PC-9 (cell line): ENCODE data around the gene MMP12. TPM values are rescaled to one million over a fixed set of nuclear protein-coding genes. Genes with fewer than 3 reads are reported as not detected.
A peak's percentile ranks its signal among the peaks of the same experiment; 100 is the strongest.

Experiments
- BruUV-seq: library from RNA; stranded (reverse); fragments of 400-500 nt; replicated peaks from 2 replicates; lab custom pipeline; 2021; lab: Mats Ljungman, UMichigan
- CTCF ChIA-PET: fragments of 300-600 bp; sonication (Branson Sonifier 250); formaldehyde crosslinking; loops from one replicate; lab custom pipeline; 2022; ENCODE audit warnings: antibody characterized with exemption; lab: Charles Lee
- POLR2A ChIA-PET: fragments of 300-600 bp; sonication (Branson Sonifier 250); formaldehyde crosslinking; loops from one replicate; lab custom pipeline; 2022; ENCODE audit warnings: antibody characterized with exemption; ENCODE audit not compliant: unreplicated experiment; lab: Charles Lee
- DNase-seq, 2 experiments: peaks; one replicate each; pipeline versions ENCODE4 v3.0.0 to v3.0.0-alpha.2; 2015 to 2022; ENCODE audit warnings: mixed read lengths in 1 of 2
- H2AFZ ChIP-seq: fragments of 200-600 bp; sonication (generic); 2 replicates; pipeline ENCODE4 v1.8.1; 2017; ENCODE audit warnings: antibody characterized with exemption
- H3F3A ChIP-seq: fragments of 200-600 bp; sonication (generic); 2 replicates; pipeline ENCODE4 v1.8.1; 2017; ENCODE audit warnings: antibody characterized with exemption, mild to moderate bottlenecking, low read depth; ENCODE audit not compliant: insufficient read depth
- H3K27ac ChIP-seq: fragments of 200-600 bp; sonication (generic); 2 replicates; pipeline ENCODE4 v1.6.1; 2016; ENCODE audit warnings: mixed run types
- H3K27me3 ChIP-seq: fragments of 200-600 bp; sonication (generic); 2 replicates; pipeline ENCODE4 v1.6.1; 2016; ENCODE audit warnings: low read depth, mixed run types; ENCODE audit not compliant: insufficient read depth
- H3K36me3 ChIP-seq: fragments of 200-600 bp; sonication (generic); 2 replicates; pipeline ENCODE4 v1.6.1; 2016; ENCODE audit warnings: low read depth, mixed run types
- H3K4me1 ChIP-seq: fragments of 200-600 bp; sonication (generic); replicated peaks from 2 replicates; pipeline ENCODE4 v1.6.1; 2016; ENCODE audit warnings: mixed run types; ENCODE audit not compliant: insufficient read depth
- H3K4me2 ChIP-seq: fragments of 200-600 bp; sonication (generic); 2 replicates; pipeline ENCODE4 v1.6.1; 2017; ENCODE audit warnings: mixed run types
- H3K4me3 ChIP-seq: fragments of 200-600 bp; sonication (generic); 2 replicates; pipeline ENCODE4 v1.6.1; 2016; ENCODE audit warnings: mixed run types
- H3K79me2 ChIP-seq: fragments of 200-600 bp; sonication (generic); 2 replicates; pipeline ENCODE4 v1.6.1; 2017; ENCODE audit warnings: low read depth, mixed run types
- H3K9me2 ChIP-seq: fragments of 200-600 bp; sonication (generic); 2 replicates; pipeline ENCODE4 v1.8.1; 2017; ENCODE audit warnings: mild to moderate bottlenecking; ENCODE audit not compliant: insufficient read depth
- H3K9me3 ChIP-seq: fragments of 200-600 bp; sonication (generic); 2 replicates; pipeline ENCODE4 v1.8.1; 2016; ENCODE audit warnings: low read depth; ENCODE audit not compliant: insufficient read depth
- H4K20me1 ChIP-seq: fragments of 200-600 bp; sonication (generic); 2 replicates; pipeline ENCODE4 v1.8.1; 2017; ENCODE audit not compliant: insufficient read depth
- EZH2 ChIP-seq: fragments of 200-600 bp; sonication (generic); IDR thresholded peaks from 2 replicates; pipeline ENCODE4 v1.8.0; 2017; ENCODE audit warnings: antibody characterized with exemption, low read depth
- intact Hi-C: fragments of 100-400 bp; cut with micrococcal nuclease; formaldehyde crosslinking; loops from one replicate; pipeline ENCODE4 v1.10.0; 2022; ENCODE audit not compliant: unreplicated experiment
- total RNA-seq: library from RNA; stranded (reverse); gene quantifications from 2 replicates; pipeline ENCODE4 v1.2.3, GENCODE V29; 2021
- TF ChIP-seq, protein P1 (sequence below): fragments of 200-600 bp; sonication (generic); conservative IDR thresholded peaks from 2 replicates; pipeline ENCODE4 v1.6.1; 2017; ENCODE audit warnings: mixed run types, antibody characterized with exemption, mild to moderate bottlenecking, moderate library complexity

MMP12 gene
- total RNA-seq, 1 experiment from 2014 or later, result not detected

GRCh38 chr11:102819491-102819890 lies 55.3 kb downstream of the MMP12 start:
- Histone ChIP-seq H3K27me3 (no peaks in the 10 kb centered on the region), H2AFZ (no peak overlapping the region), H3K4me2 (0 out of 2 replicates have a peak overlapping the region, but pooled peaks have one; percentile 17), H3K36me3 (no peaks in the 10 kb centered on the region), H3K9me3 (no peaks in the 10 kb centered on the region; the same call in 1 of the 2 replicates), H3K79me2 (no peaks in the 10 kb centered on the region), H3K27ac (no peak overlapping the region), H3K4me3 (no peak overlapping the region), H4K20me1 (no peaks in the 10 kb centered on the region), H3K4me1 (no peaks in the 10 kb centered on the region), H3F3A (no peaks in the 10 kb centered on the region), H3K9me2 (no peaks in the 10 kb centered on the region)
- no TSS peak for BruUV-seq
- POLR2A ChIA-PET, result no interaction called here
- intact Hi-C loops, result no loop called here
- DNase-seq, result no peak
- CTCF ChIA-PET, result interaction anchor here (1.3 kb wide), 1 partner anchor 9 kb away, joined by 3 read pairs; no protein-coding TSS in a partner anchor
- no peak for TF ChIP-seq EZH2
- TF ChIP-seq, protein P1, sequence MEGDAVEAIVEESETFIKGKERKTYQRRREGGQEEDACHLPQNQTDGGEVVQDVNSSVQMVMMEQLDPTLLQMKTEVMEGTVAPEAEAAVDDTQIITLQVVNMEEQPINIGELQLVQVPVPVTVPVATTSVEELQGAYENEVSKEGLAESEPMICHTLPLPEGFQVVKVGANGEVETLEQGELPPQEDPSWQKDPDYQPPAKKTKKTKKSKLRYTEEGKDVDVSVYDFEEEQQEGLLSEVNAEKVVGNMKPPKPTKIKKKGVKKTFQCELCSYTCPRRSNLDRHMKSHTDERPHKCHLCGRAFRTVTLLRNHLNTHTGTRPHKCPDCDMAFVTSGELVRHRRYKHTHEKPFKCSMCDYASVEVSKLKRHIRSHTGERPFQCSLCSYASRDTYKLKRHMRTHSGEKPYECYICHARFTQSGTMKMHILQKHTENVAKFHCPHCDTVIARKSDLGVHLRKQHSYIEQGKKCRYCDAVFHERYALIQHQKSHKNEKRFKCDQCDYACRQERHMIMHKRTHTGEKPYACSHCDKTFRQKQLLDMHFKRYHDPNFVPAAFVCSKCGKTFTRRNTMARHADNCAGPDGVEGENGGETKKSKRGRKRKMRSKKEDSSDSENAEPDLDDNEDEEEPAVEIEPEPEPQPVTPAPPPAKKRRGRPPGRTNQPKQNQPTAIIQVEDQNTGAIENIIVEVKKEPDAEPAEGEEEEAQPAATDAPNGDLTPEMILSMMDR, result no peak

GRCh38 chr11:102813484-102813883 lies 61.3 kb downstream of the MMP12 start:
- intact Hi-C loops, result loop anchor here (5.0 kb wide), 1 partner anchor 81 kb away; no protein-coding TSS in a partner anchor
- Histone ChIP-seq H4K20me1 (no peaks in the 10 kb centered on the region), H3K27ac (no peak overlapping the region), H3F3A (no peaks in the 10 kb centered on the region), H3K4me2 (no peak overlapping the region), H3K4me3 (no peak overlapping the region), H3K36me3 (no peaks in the 10 kb centered on the region), H3K4me1 (no peaks in the 10 kb centered on the region), H3K27me3 (no peaks in the 10 kb centered on the region), H3K9me3 (no peaks in the 10 kb centered on the region; the same call in 1 of the 2 replicates), H3K9me2 (no peaks in the 10 kb centered on the region), H3K79me2 (no peaks in the 10 kb centered on the region), H2AFZ (no peak overlapping the region)
- no peak for DNase-seq
- no peak for TF ChIP-seq EZH2
- TF ChIP-seq, protein P1, result no peak
- CTCF ChIA-PET, result no interaction called here
- no TSS peak for BruUV-seq
- POLR2A ChIA-PET, result no interaction called here

Other genes with a start within 250 kb of the MMP12 start
- not detected in 2 replicates for gene MMP20, start 249.7 kb downstream of the MMP12 start, total RNA-seq
- gene MMP27, start 169.2 kb downstream of the MMP12 start, total RNA-seq, result not detected in 2 replicates
- gene MMP8, start 150.0 kb downstream of the MMP12 start, total RNA-seq, result not detected in 2 replicates
- gene MMP10, start 94.4 kb downstream of the MMP12 start, total RNA-seq, result not detected in 2 replicates
- gene MMP1, start 76.8 kb downstream of the MMP12 start, total RNA-seq, result 0.35 TPM in 1 of 2 replicates, not detected in the other
- gene MMP3, start 31.4 kb downstream of the MMP12 start, total RNA-seq, result not detected in 2 replicates
- gene MMP13, start 80.8 kb upstream of the MMP12 start, total RNA-seq, result not detected in 2 replicates
- gene DCUN1D5, start 217.2 kb upstream of the MMP12 start, total RNA-seq, result 42.7 and 53.4 TPM in 2 replicates
- gene DYNC2H1, start 234.4 kb upstream of the MMP12 start, total RNA-seq, result 11.2 and 12.2 TPM in 2 replicates